Measurements from ENCODE around the gene PERCC1.
A peak's percentile ranks its signal among the peaks of the same experiment; 100 is the strongest.

PERCC1 gene

DNA sequence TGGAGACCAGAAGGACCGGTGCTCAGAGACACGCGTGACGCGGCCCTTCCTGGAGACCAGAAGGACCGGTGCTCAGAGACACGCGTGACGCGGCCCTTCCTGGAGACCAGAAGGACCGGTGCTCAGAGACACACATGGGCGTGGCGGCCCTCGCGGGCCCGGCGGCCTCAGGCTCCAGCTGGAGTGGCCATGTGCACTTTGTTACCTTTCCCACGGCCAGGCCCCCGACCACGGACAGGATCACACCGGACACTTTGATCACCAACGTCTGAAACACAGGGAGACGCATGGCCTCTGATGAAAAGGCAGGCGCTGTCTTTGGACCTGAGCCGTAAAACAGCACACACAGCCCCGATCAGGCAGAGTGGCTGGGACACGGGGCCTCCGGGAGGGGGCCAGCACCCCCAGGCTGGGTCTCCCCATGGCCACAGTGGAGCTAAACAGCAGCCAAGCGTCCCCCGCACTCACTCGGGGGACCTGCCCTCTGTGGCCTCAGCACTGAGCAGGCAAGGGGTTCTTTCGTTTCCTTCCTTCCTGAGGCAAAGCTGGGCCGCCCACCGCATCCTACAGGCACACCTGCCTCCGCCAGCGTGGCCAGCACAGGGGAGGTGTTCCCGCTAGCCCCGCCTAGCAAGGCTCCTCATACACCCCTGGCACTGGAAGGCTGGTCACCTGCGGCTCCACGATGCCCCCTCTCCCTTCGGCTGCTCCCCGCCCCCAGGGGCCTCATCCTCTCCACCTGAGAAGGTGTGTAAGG, 26.8 kb downstream of the PERCC1 start:
- Histone ChIP-seq H3K4me3 (ENCODE audit: low read depth in 1 of 2, low read length in 2 of 2) (no peak overlapping the region), H3K36me3 (ENCODE audit: insufficient read depth, low read length) (peaks cover 39% of the 10 kb centered on the region), H3K4me1 (ENCODE audit: insufficient read depth, low read length) (peaks cover 7% of the 10 kb centered on the region), H3K9ac (ENCODE audit: low read length) (no peak overlapping the region), H3K9me3 (ENCODE audit: low read length) (no peaks in the 10 kb centered on the region), H3K27me3 (ENCODE audit: control insufficient read depth in 1 of 2, insufficient read depth in 2 of 2, low read length in 2 of 2) (no peaks in the 10 kb centered on the region), H3K27ac (ENCODE audit: low read depth, low read length) (no peak overlapping the region)

DNA sequence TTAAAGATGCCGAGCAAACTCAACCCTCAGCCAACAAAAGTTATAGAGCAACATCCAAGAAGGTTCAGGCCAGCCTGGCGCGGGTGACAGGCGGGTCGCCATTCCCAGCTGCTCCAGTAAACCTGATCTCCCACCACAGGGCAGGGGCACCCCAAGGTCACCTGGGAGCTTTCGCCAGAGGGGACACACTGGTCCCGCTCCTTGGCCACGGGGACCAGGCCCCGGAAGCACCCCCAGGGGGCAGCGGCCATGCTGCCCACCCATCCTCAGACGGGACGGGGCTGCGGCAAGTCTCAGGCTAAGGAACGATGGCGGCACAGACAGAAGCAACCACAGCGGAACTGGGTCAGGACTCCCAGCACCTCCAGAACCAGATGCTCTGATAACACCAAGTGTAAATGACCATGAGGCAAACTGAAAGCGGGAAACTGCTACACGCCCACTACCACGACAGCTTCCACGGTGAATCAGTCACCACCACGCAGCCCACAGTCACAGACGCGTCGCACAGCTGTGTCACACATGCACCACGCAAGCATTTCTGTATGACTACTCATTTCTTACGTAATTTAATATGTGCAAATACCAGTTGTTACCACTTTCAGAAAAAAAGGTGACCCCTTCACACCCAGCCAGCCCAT, 27.6 kb downstream of the PERCC1 start:
- H3K9me3 ChIP-seq (ENCODE audit: low read length): no peaks in the 10 kb centered on the region
- H3K27ac ChIP-seq (ENCODE audit: low read depth, low read length): no peak overlapping the region
- no peaks in the 10 kb centered on the region for H3K27me3 ChIP-seq (ENCODE audit: control insufficient read depth in 1 of 2, insufficient read depth in 2 of 2, low read length in 2 of 2)
- peaks cover 36% of the 10 kb centered on the region for H3K36me3 ChIP-seq (ENCODE audit: insufficient read depth, low read length)
- H3K4me3 ChIP-seq (ENCODE audit: low read depth in 1 of 2, low read length in 2 of 2): no peak overlapping the region
- peaks cover 7% of the 10 kb centered on the region for H3K4me1 ChIP-seq (ENCODE audit: insufficient read depth, low read length)
- no peak overlapping the region for H3K9ac ChIP-seq (ENCODE audit: low read length)

DNA sequence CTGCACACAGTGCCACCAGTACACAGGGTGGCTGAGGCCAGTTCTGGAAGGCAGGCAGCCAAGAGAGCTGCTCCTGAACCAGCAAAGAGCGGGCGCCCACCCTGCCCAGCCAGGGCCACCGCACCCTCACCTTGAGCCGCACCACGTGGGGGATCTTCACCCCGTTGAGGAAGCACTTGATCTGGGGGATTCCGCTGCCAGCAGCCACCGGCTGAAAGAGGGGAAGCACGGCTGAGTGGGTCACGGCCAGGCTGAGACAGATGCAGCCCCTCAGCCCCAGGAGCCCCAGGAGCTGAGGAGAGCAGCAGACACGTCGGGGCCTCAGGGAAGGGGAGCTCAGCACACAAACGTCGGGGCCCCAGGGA, 28.1 kb downstream of the PERCC1 start:
- peaks cover 7% of the 10 kb centered on the region for H3K4me1 ChIP-seq (ENCODE audit: insufficient read depth, low read length)
- no peak overlapping the region for H3K9ac ChIP-seq (ENCODE audit: low read length)
- H3K36me3 ChIP-seq (ENCODE audit: insufficient read depth, low read length): peaks cover 31% of the 10 kb centered on the region
- H3K9me3 ChIP-seq (ENCODE audit: low read length): no peaks in the 10 kb centered on the region
- no peak overlapping the region for H3K27ac ChIP-seq (ENCODE audit: low read depth, low read length)
- no peak overlapping the region for H3K4me3 ChIP-seq (ENCODE audit: low read depth in 1 of 2, low read length in 2 of 2)
- no peaks in the 10 kb centered on the region for H3K27me3 ChIP-seq (ENCODE audit: control insufficient read depth in 1 of 2, insufficient read depth in 2 of 2, low read length in 2 of 2)

DNA sequence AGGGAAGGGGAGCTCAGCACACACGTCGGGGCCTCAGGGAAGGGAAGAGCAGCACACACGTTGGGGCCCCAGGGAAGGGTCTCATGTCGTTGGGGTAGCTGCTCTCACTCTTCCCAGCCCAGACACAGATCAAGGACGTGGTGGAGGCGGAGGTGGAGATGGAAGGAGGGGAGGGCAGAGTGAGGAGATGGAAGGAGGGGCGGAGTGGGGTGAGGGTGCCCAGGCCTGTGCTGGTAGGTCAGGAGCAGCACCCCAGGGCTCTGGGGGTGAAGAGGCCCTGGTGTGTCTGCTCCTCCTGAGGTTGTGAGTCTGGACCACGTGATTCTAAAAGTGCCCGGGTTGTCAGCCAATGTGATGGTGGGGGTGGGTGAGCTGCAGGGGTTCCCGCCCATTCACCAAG, 29.1 kb downstream of the PERCC1 start:
- H3K4me3 ChIP-seq (ENCODE audit: low read depth in 1 of 2, low read length in 2 of 2): no peak overlapping the region
- H3K27me3 ChIP-seq (ENCODE audit: control insufficient read depth in 1 of 2, insufficient read depth in 2 of 2, low read length in 2 of 2): no peaks in the 10 kb centered on the region
- peaks cover 23% of the 10 kb centered on the region for H3K36me3 ChIP-seq (ENCODE audit: insufficient read depth, low read length)
- no peak overlapping the region for H3K9ac ChIP-seq (ENCODE audit: low read length)
- no peak overlapping the region for H3K27ac ChIP-seq (ENCODE audit: low read depth, low read length)
- no peaks in the 10 kb centered on the region for H3K9me3 ChIP-seq (ENCODE audit: low read length)
- H3K4me1 ChIP-seq (ENCODE audit: insufficient read depth, low read length): peaks cover 7% of the 10 kb centered on the region

DNA sequence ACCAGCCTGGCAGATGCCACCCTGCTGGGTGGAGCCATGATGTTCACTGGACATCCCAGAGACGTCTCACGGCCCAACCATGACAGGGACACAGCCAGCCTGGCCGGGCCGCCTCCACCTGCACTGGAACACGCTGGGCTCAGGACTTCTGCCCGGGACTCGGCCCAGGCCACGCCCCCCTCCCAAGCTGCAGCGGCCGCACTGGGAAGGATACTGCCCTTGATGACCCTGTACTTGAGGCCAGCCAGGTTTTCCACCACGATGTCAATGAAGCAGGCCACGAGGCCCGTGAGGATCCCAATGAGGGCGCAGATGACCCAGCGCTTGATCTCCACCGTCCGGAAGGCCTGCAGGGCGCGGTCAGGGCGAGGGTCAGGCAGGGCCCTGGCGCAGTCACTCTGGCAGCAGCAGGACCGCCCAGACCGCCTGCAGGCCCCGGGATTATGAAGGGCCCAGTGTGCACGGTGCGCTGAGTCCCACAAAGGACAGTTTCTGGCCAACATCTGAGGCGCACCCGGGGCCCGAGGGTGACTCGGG, 29.8 kb downstream of the PERCC1 start:
- H3K9ac ChIP-seq (ENCODE audit: low read length): no peak overlapping the region
- H3K27ac ChIP-seq (ENCODE audit: low read depth, low read length): peak overlapping the region; percentile 65
- H3K27me3 ChIP-seq (ENCODE audit: control insufficient read depth in 1 of 2, insufficient read depth in 2 of 2, low read length in 2 of 2): no peaks in the 10 kb centered on the region
- H3K36me3 ChIP-seq (ENCODE audit: insufficient read depth, low read length): peaks cover 16% of the 10 kb centered on the region
- no peaks in the 10 kb centered on the region for H3K9me3 ChIP-seq (ENCODE audit: low read length)
- no peak overlapping the region for H3K4me3 ChIP-seq (ENCODE audit: low read depth in 1 of 2, low read length in 2 of 2)
- H3K4me1 ChIP-seq (ENCODE audit: insufficient read depth, low read length): peaks cover 7% of the 10 kb centered on the region

DNA sequence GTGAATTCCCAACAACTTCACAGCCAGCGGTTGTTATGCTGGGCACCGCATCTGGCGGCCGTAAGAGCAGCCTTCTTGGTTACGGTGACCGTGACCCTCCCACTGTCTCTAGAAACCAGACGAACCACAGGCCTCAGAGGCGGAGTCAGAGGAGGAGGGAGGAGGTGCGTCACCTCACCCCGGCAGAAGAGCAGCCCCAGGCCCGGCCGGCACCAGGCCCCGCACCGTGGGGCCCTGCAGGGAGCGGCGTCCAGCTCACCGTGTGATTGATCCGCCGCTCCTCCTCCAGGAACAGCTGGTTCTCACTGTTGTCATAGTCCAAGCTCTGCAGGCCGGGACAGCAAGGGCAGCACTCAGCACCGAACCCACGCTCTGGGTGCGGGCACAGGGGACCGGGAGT, 30.3 kb downstream of the PERCC1 start:
- H3K27ac ChIP-seq (ENCODE audit: low read depth, low read length): peak overlapping the region; percentile 65
- H3K9ac ChIP-seq (ENCODE audit: low read length): no peak overlapping the region
- no peaks in the 10 kb centered on the region for H3K27me3 ChIP-seq (ENCODE audit: control insufficient read depth in 1 of 2, insufficient read depth in 2 of 2, low read length in 2 of 2)
- no peaks in the 10 kb centered on the region for H3K9me3 ChIP-seq (ENCODE audit: low read length)
- peaks cover 7% of the 10 kb centered on the region for H3K4me1 ChIP-seq (ENCODE audit: insufficient read depth, low read length)
- peaks cover 11% of the 10 kb centered on the region for H3K36me3 ChIP-seq (ENCODE audit: insufficient read depth, low read length)
- H3K4me3 ChIP-seq (ENCODE audit: low read depth in 1 of 2, low read length in 2 of 2): no peak overlapping the region

DNA sequence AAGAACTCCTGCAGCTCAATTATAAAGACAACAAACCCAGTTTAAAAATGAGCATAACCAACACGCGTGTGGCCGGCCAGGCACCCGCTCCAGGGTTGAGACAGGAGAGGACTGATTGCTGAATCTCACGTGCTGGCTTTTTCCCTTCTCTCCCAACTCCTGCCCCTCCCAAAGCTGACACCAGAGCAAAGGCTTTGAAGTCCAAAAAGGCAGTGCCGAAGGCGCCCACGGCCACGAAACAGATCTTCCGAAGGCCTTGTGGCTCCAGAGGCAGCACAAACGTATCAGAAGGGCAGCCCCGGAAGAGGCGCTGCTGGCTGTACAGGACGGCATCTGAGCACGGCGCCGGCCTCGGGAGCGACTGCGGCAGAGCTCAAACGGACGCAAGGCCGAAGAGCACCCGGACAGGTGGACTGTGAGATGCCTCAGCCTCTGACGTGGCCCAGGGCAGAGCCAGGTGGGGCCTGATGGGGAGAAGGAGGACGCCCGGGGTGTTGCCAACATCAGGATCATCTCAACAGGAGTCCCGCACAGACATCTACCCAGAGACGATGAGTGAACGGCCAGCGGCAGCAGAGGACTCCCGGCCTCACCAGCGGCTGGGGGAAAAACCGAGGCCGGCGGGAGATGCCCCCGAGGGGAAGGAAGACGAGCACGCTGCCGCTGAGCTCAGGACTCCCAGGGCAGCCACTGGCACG, 33.5 kb downstream of the PERCC1 start:
- Histone ChIP-seq H3K9me3 (ENCODE audit: low read length) (no peaks in the 10 kb centered on the region), H3K9ac (ENCODE audit: low read length) (no peak overlapping the region), H3K4me1 (ENCODE audit: insufficient read depth, low read length) (peaks cover 7% of the 10 kb centered on the region), H3K4me3 (ENCODE audit: low read depth in 1 of 2, low read length in 2 of 2) (no peak overlapping the region), H3K27me3 (ENCODE audit: control insufficient read depth in 1 of 2, insufficient read depth in 2 of 2, low read length in 2 of 2) (no peaks in the 10 kb centered on the region), H3K27ac (ENCODE audit: low read depth, low read length) (no peak overlapping the region), H3K36me3 (ENCODE audit: insufficient read depth, low read length) (no peaks in the 10 kb centered on the region)

DNA sequence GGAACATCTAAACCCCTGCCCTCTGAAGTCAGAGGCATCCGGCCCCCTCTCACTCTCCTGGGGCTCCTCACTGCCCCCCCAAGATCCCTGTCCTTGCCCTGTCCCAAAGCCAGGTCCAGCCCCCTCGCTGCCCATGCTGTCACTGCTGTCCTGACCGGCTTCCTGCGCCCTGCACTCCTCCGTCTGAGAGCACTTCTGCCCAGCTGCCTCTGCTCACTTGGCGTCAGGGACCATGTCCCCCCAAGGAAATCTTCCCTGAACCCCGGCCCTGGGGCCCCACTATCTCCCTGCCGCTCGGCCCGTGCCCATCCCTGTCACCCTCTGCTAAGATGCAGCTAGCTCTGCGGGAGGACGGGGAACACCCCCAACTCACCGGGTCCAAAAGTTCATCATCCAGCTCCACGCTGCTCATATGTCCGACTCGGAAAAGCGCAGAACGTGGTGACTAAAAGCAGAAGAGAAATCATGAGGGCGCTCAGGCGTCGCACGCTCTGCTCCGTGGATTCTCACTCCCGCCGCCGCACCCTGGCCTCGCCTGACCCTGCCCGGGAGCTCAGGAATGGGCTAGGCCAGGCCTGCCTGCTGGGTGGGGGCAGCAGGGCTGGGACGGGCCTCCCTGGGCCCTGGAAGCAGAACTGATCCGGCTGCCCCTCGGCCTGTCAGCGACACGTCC, 34.2 kb downstream of the PERCC1 start:
- Histone ChIP-seq H3K9me3 (ENCODE audit: low read length) (no peaks in the 10 kb centered on the region), H3K27me3 (ENCODE audit: control insufficient read depth in 1 of 2, insufficient read depth in 2 of 2, low read length in 2 of 2) (no peaks in the 10 kb centered on the region), H3K4me1 (ENCODE audit: insufficient read depth, low read length) (peaks cover 8% of the 10 kb centered on the region), H3K27ac (ENCODE audit: low read depth, low read length) (no peak overlapping the region), H3K36me3 (ENCODE audit: insufficient read depth, low read length) (no peaks in the 10 kb centered on the region), H3K9ac (ENCODE audit: low read length) (no peak overlapping the region), H3K4me3 (ENCODE audit: low read depth in 1 of 2, low read length in 2 of 2) (no peak overlapping the region)

DNA sequence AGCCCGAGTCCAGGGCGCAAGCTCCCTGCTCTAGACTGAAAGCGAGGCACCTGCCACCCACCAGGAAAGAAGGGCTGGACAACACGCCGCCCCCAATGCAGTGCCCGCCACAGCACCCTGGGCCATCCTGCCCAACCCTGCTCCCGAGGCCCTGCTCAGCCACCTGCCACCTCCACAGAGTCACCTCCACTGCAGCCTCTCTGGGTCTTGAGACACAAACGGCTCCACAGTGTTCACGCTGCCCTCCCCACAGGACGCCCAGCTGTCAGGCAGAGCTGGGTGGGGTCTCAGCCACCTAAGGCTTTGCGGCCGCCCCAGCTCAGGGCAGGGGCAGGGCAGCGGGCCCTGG, 34.7 kb downstream of the PERCC1 start:
- H3K4me1 ChIP-seq (ENCODE audit: insufficient read depth, low read length): peaks cover 9% of the 10 kb centered on the region
- H3K9ac ChIP-seq (ENCODE audit: low read length): no peak overlapping the region
- no peak overlapping the region for H3K27ac ChIP-seq (ENCODE audit: low read depth, low read length)
- no peaks in the 10 kb centered on the region for H3K36me3 ChIP-seq (ENCODE audit: insufficient read depth, low read length)
- no peaks in the 10 kb centered on the region for H3K27me3 ChIP-seq (ENCODE audit: control insufficient read depth in 1 of 2, insufficient read depth in 2 of 2, low read length in 2 of 2)
- H3K4me3 ChIP-seq (ENCODE audit: low read depth in 1 of 2, low read length in 2 of 2): no peak overlapping the region
- H3K9me3 ChIP-seq (ENCODE audit: low read length): no peaks in the 10 kb centered on the region

DNA sequence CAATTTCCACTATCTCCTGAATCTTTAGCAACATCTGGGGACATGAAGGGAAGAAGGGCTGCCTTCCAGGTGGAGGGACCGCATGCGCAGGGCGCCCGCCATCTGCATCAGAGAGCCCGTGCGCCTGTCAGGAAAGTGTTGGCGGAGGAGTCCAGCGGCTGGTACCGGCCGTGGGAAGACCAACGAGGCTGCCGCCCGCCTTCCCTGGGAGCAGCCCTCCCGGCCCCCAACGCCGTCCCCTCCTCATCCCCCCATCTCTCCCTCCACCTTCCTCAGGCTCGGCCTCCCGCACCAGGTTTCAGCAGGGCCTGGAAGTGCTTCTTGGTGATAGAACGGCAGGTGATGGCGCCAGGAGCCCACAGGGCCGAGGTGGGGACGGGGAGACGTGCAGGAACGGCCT, 35.2 kb downstream of the PERCC1 start:
- Histone ChIP-seq H3K9ac (ENCODE audit: low read length) (no peak overlapping the region), H3K27ac (ENCODE audit: low read depth, low read length) (no peak overlapping the region), H3K27me3 (ENCODE audit: control insufficient read depth in 1 of 2, insufficient read depth in 2 of 2, low read length in 2 of 2) (no peaks in the 10 kb centered on the region), H3K4me1 (ENCODE audit: insufficient read depth, low read length) (peaks cover 7% of the 10 kb centered on the region), H3K4me3 (ENCODE audit: low read depth in 1 of 2, low read length in 2 of 2) (no peak overlapping the region), H3K9me3 (ENCODE audit: low read length) (no peaks in the 10 kb centered on the region), H3K36me3 (ENCODE audit: insufficient read depth, low read length) (no peaks in the 10 kb centered on the region)

DNA sequence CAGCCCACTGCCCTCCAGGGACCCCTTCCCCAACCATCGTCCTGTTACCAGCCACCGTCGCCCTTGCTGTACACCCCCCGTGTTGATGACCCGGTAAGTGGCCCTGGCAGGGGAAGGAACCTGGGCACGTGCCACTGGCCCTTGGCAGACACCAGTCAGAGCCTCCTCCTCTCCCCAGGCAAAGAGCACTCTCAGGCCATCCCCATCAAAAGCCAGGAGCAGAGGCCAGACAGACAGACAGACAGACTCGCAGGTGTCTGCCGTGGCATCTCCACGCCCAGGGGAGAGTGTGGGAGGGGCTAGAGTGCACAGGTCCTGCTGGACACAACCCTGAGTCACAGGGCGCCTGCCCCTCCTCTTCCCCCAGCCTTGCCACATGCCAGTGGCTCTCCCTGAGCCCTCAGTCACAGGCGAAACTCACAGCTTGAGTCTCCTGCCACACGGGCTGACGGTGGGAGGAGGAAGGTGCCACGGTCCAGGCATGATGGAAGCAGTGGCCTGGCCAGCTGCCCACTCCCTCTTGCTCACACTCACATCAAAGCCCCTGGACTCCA, 36.2 kb downstream of the PERCC1 start:
- Histone ChIP-seq H3K36me3 (ENCODE audit: insufficient read depth, low read length) (no peaks in the 10 kb centered on the region), H3K27ac (ENCODE audit: low read depth, low read length) (no peak overlapping the region), H3K4me1 (ENCODE audit: insufficient read depth, low read length) (peaks cover 7% of the 10 kb centered on the region), H3K9ac (ENCODE audit: low read length) (no peak overlapping the region), H3K27me3 (ENCODE audit: control insufficient read depth in 1 of 2, insufficient read depth in 2 of 2, low read length in 2 of 2) (no peaks in the 10 kb centered on the region), H3K4me3 (ENCODE audit: low read depth in 1 of 2, low read length in 2 of 2) (no peak overlapping the region), H3K9me3 (ENCODE audit: low read length) (no peaks in the 10 kb centered on the region)
